ENCODE measurements around the gene PAGR1. TPM values are rescaled to one million over a fixed set of nuclear protein-coding genes. Genes with fewer than 3 reads are reported as not detected.

Gene PAGR1
- total and polyA plus RNA-seq, 2 of the 4 experiments (the other 2 are of a cell fraction) = 10.6 to 22.1 TPM

- TF ChIP-seq RAD21 (IDR thresholded peaks at IDR 0.05; ENCODE audit: low read length) = no peak
- no peak for TF ChIP-seq SMC3 (IDR thresholded peaks at IDR 0.05; ENCODE audit: low read depth, low read length)
These were observed 2.0 kb upstream of the PAGR1 start (continued) for GRCh38 chr16:29813644-29814562.

DNA sequence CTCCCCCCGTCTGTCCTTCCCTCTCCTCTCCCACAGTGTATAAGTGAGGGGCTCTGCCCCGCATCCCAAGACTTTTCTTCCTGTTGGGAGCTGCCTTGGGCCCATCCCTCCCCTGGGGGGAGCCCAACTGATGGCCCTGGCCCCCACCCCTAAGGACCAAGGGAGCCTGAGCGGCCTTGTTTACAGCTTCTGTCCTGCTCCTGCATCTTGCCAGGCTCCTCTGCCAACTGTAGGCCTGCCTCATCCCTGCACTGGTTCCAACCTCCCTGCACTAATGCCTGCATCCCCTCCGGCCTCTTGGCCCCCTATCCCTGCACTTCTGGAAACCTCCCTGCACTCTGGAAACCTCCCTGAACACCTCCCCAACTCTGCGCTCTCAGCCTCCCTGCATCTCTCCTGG lies 1.4 kb upstream of the PAGR1 start:
- Histone ChIP-seq H3K9me3 (ENCODE audit: control insufficient read depth, insufficient read depth, low read length) (no peaks in the 10 kb centered on the region), H3K9me1 (ENCODE audit: insufficient read depth, low read length) (peaks cover 9% of the 10 kb centered on the region), H2BK120ac (ENCODE audit: low read depth, low read length) (0 out of 2 replicates have a peak overlapping the region, but pooled peaks have one; percentile 75), H2AFZ (replicated peaks; ENCODE audit: low read length, poor library complexity) (peak overlapping the region; percentile 83), H3K14ac (replicated peaks; ENCODE audit: low read depth, low read length) (no peak overlapping the region; the same call in 1 of the 2 replicates), H3K9ac (ENCODE audit: low read depth, low read length) (no peak overlapping the region), H2AK9ac (replicated peaks; ENCODE audit: low read depth, low read length, poor library complexity) (peak overlapping the region; percentile 96), H3K36me3 (ENCODE audit: control insufficient read depth, insufficient read depth, low read length) (peaks cover 7% of the 10 kb centered on the region), H2AK5ac (ENCODE audit: low read depth, low read length) (peak overlapping the region; percentile 84), H4K8ac (ENCODE audit: low read depth in 2 of 2, low read length in 2 of 2) (peak overlapping the region; percentile 6 to 81; a peak in 3 of 4 replicates), H3K23ac (ENCODE audit: low read depth, low read length) (peak overlapping the region; percentile 65; the same call in 1 of the 2 replicates), H3K4me1 (ENCODE audit: control insufficient read depth, insufficient read depth, low read length) (peaks cover 21% of the 10 kb centered on the region), H3K56ac (ENCODE audit: extremely low read depth, insufficient read depth, low read length) (no peak overlapping the region), H2BK15ac (ENCODE audit: low read depth, low read length) (no peak overlapping the region; the same call in 2 of the 3 replicates), H2BK20ac (ENCODE audit: low read depth, low read length) (peak overlapping the region; percentile 58; the same call in 1 of the 2 replicates), H3K18ac (ENCODE audit: low read depth, low read length) (no peak overlapping the region), H2BK5ac (ENCODE audit: low read depth, low read length, poor library complexity, severe bottlenecking) (no peak overlapping the region), H3K79me1 (ENCODE audit: low read depth in 1 of 2, low read length in 2 of 2) (peaks cover 13 to 58% of the 10 kb centered on the region in 2 experiments), H3K27ac (ENCODE audit: insufficient read depth, low read length) (peak overlapping the region; percentile 18), H3K4ac (ENCODE audit: low read depth, low read length) (peak overlapping the region; percentile 72), H4K20me1 (ENCODE audit: insufficient read depth, low read length) (peaks cover 14% of the 10 kb centered on the region), H4K91ac (ENCODE audit: insufficient read depth, low read depth, low read length) (peak overlapping the region; percentile 61; the same call in 1 of the 2 replicates), H3K4me2 (ENCODE audit: low read depth, low read length) (peak overlapping the region; percentile 74; the same call in 1 of the 2 replicates), H3K27me3 (ENCODE audit: control insufficient read depth, insufficient read depth, low read length) (no peaks in the 10 kb centered on the region), H4K5ac (ENCODE audit: low read depth, low read length) (no peak overlapping the region), H3K4me3 (ENCODE audit: insufficient read depth, low read depth, low read length) (no peak overlapping the region)
- dilution Hi-C loops (cut with HindIII; ENCODE audit: low sequenced_read_pairs, unreplicated experiment) (no loop called here), intact Hi-C loops (cut with micrococcal nuclease) (no loop called here), in situ Hi-C loops (cut with MboI; ENCODE audit: low sequenced_read_pairs) (no loop called here)
- no peak for TF ChIP-seq MAFK (IDR thresholded peaks at IDR 0.05; ENCODE audit: low read depth, low read length)
- no peak for TF ChIP-seq RCOR1 (IDR thresholded peaks at IDR 0.05; ENCODE audit: insufficient replicate concordance, low read length)
- TF ChIP-seq NFE2L2 (IDR thresholded peaks at IDR 0.05; ENCODE audit: low read depth, low read length) = no peak
- TF ChIP-seq RFX5 (IDR thresholded peaks at IDR 0.05; ENCODE audit: low read depth, low read length) = no peak
- no peak for TF ChIP-seq SMC3 (IDR thresholded peaks at IDR 0.05; ENCODE audit: low read depth, low read length)
- TF ChIP-seq CHD1 (IDR thresholded peaks at IDR 0.05; ENCODE audit: low read depth, low read length) = no peak
- ChIA-PET POLR2A (ENCODE audit: unreplicated experiment) (no interaction called here), CTCF (no interaction called here)
- WGBS, 2 experiments (ENCODE audit: extremely low coverage in 2 of 2, insufficient read length in 1 of 2) = 84% methylated on average over 2 of the region's 5 CpGs; no CpG with 5 or more reads in 1 of the 2 experiments
- DNase-seq (no peak), ATAC-seq (ENCODE audit: low read depth) (no peak)
- BruUV-seq (replicated peaks) = no TSS peak
